Measurements from ENCODE around the gene BCL2L1. TPM values are rescaled to one million over a fixed set of nuclear protein-coding genes. Genes with fewer than 3 reads are reported as not detected.

BCL2L1 gene
- total RNA-seq, 1 donor from 2014 or later = 283 TPM

DNA sequence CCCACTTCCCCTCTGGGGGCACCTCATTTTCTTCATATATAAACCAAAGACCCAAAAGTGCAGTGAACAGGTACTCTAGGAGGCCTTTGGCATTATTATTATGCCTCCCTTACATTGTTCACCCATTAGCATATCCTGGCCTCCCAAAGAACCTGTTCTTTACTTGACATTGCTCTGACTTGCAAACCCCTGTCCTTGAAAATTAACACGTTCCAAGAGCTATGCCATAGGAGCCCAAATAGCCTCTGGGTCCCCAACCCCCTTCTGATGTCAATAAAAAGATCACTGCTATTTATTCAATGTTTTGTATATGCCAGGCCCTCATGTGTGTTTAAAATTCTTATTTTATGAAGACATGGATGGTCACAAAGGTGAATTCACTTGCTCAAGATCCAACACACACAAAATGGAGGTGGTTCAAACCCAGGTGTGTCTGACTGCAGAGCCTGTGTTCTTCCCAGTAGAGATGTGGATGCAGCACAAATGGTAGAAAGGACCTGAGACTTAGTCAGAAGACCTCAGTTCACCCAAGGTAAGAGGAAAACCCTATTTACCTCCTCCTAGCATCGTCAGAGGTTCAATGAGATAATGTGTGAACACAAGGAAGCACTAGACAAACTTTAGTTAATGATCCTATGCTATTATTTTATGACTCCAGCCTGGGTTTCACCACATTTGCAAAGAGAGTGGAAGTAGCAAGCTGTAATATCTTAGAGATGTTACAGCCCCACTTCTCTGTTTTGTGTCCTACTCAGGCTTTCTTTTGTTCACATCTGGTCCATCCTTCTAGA lies 36.6 kb downstream of the BCL2L1 start:
- Histone ChIP-seq H3K27me3 (ENCODE audit: control insufficient read depth, insufficient read depth, low read length) (no peaks in the 10 kb centered on the region), H3K36me3 (ENCODE audit: control insufficient read depth, insufficient read depth, low read length) (peaks cover 1% of the 10 kb centered on the region), H3K4me3 (ENCODE audit: low read depth, low read length) (no peak overlapping the region)
- TF ChIP-seq, protein P1, sequence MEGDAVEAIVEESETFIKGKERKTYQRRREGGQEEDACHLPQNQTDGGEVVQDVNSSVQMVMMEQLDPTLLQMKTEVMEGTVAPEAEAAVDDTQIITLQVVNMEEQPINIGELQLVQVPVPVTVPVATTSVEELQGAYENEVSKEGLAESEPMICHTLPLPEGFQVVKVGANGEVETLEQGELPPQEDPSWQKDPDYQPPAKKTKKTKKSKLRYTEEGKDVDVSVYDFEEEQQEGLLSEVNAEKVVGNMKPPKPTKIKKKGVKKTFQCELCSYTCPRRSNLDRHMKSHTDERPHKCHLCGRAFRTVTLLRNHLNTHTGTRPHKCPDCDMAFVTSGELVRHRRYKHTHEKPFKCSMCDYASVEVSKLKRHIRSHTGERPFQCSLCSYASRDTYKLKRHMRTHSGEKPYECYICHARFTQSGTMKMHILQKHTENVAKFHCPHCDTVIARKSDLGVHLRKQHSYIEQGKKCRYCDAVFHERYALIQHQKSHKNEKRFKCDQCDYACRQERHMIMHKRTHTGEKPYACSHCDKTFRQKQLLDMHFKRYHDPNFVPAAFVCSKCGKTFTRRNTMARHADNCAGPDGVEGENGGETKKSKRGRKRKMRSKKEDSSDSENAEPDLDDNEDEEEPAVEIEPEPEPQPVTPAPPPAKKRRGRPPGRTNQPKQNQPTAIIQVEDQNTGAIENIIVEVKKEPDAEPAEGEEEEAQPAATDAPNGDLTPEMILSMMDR (IDR thresholded peaks at IDR 0.05; ENCODE audit: insufficient read depth, low read length, poor library complexity, severe bottlenecking) = no peak
- DNase-seq (ENCODE audit: low read depth) = no peak

DNA sequence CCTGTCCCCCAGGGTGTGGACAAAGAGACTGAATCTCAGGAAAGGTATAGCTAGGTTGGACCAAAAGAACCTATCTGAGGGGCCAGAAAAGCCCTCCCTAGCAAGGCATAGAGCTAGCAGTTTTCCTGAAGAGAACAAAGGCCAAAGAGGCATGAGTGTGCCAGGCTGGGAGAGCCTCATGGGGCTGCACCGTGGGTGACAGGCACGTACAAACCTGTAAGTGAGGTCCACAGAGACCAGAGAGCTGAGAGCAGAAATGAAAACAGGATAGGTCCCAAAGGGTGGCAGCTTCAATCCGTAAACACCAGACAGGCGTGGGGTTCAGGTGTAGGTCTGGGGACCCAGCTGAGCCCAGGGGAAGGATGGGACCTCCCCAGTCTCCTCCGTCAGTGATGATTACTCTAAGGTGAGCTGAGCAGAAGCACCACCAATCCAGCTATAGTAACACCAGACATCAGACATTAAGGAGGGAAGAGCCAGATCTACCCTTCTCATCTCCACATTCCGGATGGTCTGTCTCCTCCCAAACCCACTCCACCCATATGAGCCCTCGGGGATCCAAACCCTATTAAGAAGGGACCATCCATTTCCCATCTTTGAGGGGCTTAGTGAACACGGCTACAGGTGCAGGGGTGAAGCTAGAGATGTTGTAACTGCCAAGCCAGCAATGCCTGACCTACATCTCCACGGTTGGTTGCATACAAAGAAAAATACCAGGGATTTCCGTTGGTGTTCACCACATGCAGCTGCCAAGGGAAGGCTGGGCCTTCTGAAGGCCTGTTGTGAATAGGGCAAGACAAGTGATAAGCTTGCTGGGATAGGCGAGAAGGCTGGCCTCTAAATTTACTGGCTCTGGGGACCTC lies 38.3 kb downstream of the BCL2L1 start:
- TF ChIP-seq, protein P1 (IDR thresholded peaks at IDR 0.05; ENCODE audit: insufficient read depth, low read length, poor library complexity, severe bottlenecking) = no peak
- DNase-seq (ENCODE audit: low read depth) = peak; percentile 51
- peaks cover 1% of the 10 kb centered on the region for H3K36me3 ChIP-seq (ENCODE audit: control insufficient read depth, insufficient read depth, low read length)

DNA sequence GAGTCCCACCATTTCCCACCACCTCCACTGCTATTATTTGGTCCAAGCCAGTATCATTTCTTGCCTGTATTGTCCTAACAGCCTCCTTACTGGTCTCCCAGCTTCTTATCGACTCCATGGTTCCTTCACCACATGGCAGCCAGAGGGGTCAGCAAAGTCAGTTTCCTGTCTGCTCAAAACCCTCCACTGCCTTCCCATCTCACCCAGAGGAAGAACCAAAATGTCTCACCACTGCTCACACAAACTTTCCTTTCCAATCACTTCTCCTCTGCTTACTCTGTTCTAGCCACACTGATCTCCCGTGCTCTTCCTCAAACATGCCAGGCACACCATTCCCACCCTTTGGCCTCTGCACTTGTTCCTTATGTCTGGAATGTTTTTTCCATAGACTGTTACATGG lies 39.7 kb downstream of the BCL2L1 start:
- DNase-seq (ENCODE audit: low read depth) = no peak
- no peak overlapping the region for H3K4me3 ChIP-seq (ENCODE audit: low read depth, low read length)
- no peaks in the 10 kb centered on the region for H3K27me3 ChIP-seq (ENCODE audit: control insufficient read depth, insufficient read depth, low read length)
- H3K36me3 ChIP-seq (ENCODE audit: control insufficient read depth, insufficient read depth, low read length) = peaks cover 1% of the 10 kb centered on the region
- TF ChIP-seq, protein P1 (IDR thresholded peaks at IDR 0.05; ENCODE audit: insufficient read depth, low read length, poor library complexity, severe bottlenecking) = no peak

More for the DNA sequence above, 38.3 kb downstream of the BCL2L1 start:
- no peaks in the 10 kb centered on the region for H3K27me3 ChIP-seq (ENCODE audit: control insufficient read depth, insufficient read depth, low read length)
- no peak overlapping the region for H3K4me3 ChIP-seq (ENCODE audit: low read depth, low read length)

DNA sequence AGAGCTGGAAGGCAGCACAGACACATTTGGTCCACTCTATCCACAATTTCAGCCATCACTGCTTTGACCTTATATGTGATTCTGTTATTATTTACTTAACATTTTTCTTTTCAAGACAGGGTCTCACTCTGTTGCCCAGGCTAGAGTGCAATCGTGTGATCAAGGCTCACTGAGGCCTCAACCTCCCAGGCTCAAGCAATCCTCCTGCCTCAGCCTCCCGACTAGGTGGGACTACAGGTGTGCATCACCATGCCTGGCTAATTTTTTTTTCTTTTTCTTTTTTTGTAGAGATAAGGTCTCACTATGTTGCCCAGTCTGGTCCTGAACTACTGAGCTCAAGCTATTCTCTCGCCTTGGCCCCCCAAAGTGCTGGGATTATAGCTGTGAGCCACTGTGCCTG lies 40.3 kb downstream of the BCL2L1 start:
- DNase-seq (ENCODE audit: low read depth) = no peak
- TF ChIP-seq, protein P1 (IDR thresholded peaks at IDR 0.05; ENCODE audit: insufficient read depth, low read length, poor library complexity, severe bottlenecking) = no peak
- peaks cover 1% of the 10 kb centered on the region for H3K36me3 ChIP-seq (ENCODE audit: control insufficient read depth, insufficient read depth, low read length)

DNA sequence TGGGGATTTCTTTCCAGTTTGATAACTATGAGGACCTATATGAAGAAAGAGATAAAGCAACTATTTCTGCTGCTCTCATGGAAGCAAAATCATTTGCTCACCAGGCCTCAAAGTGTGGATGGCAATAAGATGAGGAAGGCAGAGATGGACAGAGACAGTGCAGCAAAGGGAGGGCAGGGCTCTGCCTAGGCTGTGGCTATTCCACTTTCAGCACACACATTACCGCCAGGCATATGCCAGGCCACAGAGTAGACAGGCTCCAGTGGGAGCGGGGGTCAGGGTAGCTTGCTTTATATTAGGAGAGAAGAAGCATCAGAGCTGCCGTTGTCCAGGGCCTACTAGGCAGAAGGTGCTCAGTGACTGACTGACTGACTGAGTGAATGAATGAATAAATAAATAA lies 40.9 kb downstream of the BCL2L1 start:
- no peaks in the 10 kb centered on the region for H3K27me3 ChIP-seq (ENCODE audit: control insufficient read depth, insufficient read depth, low read length)
- peaks cover 1% of the 10 kb centered on the region for H3K36me3 ChIP-seq (ENCODE audit: control insufficient read depth, insufficient read depth, low read length)
- TF ChIP-seq, protein P1 (IDR thresholded peaks at IDR 0.05; ENCODE audit: insufficient read depth, low read length, poor library complexity, severe bottlenecking) = no peak
- DNase-seq (ENCODE audit: low read depth) = no peak
- H3K4me3 ChIP-seq (ENCODE audit: low read depth, low read length) = no peak overlapping the region

More for the DNA sequence above, 40.3 kb downstream of the BCL2L1 start:
- no peaks in the 10 kb centered on the region for H3K27me3 ChIP-seq (ENCODE audit: control insufficient read depth, insufficient read depth, low read length)
- H3K4me3 ChIP-seq (ENCODE audit: low read depth, low read length) = no peak overlapping the region
